Trophoblast cell (in vitro differentiated cells and primary cell): ENCODE data around the gene RABGAP1.
A peak's percentile ranks its signal among the peaks of the same experiment; 100 is the strongest.

ENCODE experiments used
- DNase-seq, 2 donors: peaks; one replicate each; pipeline ENCODE4 v3.0.0-alpha.2; 2016
- H2AFZ ChIP-seq: 2 replicates; pipeline ENCODE4 v1.6.1; 2013; ENCODE audit warnings: low read length, moderate library complexity, mild to moderate bottlenecking; ENCODE audit not compliant: insufficient read depth, poor library complexity
- H2AK5ac ChIP-seq: 2 replicates; pipeline ENCODE4 v1.6.1; 2013; ENCODE audit warnings: mild to moderate bottlenecking, low read length
- H2BK120ac ChIP-seq: 2 replicates; pipeline ENCODE4 v1.6.1; 2013; ENCODE audit warnings: low read length, mild to moderate bottlenecking, moderate library complexity; ENCODE audit not compliant: insufficient read depth, poor library complexity
- H2BK12ac ChIP-seq: 2 replicates; pipeline ENCODE4 v1.6.1; 2013; ENCODE audit warnings: mild to moderate bottlenecking, low read length, moderate library complexity
- H2BK5ac ChIP-seq: 2 replicates; pipeline ENCODE4 v1.6.1; 2013; ENCODE audit warnings: low read length, low read depth, moderate library complexity, mild to moderate bottlenecking; ENCODE audit not compliant: poor library complexity
- H3K14ac ChIP-seq: 2 replicates; pipeline ENCODE4 v1.6.1; 2013; ENCODE audit warnings: mild to moderate bottlenecking, low read length
- H3K18ac ChIP-seq: 2 replicates; pipeline ENCODE4 v1.6.1; 2013; ENCODE audit warnings: mild to moderate bottlenecking, low read length
- H3K23ac ChIP-seq: 2 replicates; pipeline ENCODE4 v1.6.1; 2013; ENCODE audit warnings: low read length
- H3K27ac ChIP-seq: 2 replicates; pipeline ENCODE4 v1.5.1; 2013; ENCODE audit warnings: low read depth, mild to moderate bottlenecking, inconsistent platforms, low read length, moderate library complexity
- H3K27me3 ChIP-seq: 2 replicates; pipeline ENCODE4 v1.6.1; 2013; ENCODE audit warnings: inconsistent platforms, mild to moderate bottlenecking, low read length, moderate library complexity; ENCODE audit not compliant: insufficient read depth
- H3K36me3 ChIP-seq, 2 experiments: 1 replicate in 1 of 2; 2 replicates in 1 of 2; pipeline ENCODE4 v1.6.1; 2013; ENCODE audit warnings: low read length in 2 of 2, mild to moderate bottlenecking in 2 of 2, moderate library complexity in 1 of 2; ENCODE audit not compliant: insufficient read depth in 2 of 2, control insufficient read depth in 1 of 2
- H3K4ac ChIP-seq: 2 replicates; pipeline ENCODE4 v1.6.1; 2013; ENCODE audit warnings: low read depth, mild to moderate bottlenecking, low read length, moderate library complexity
- H3K4me1 ChIP-seq, 2 experiments: 1 replicate in 1 of 2; 2 replicates in 1 of 2; pipeline ENCODE4 v1.6.1; 2013; ENCODE audit warnings: low read length in 2 of 2, mild to moderate bottlenecking in 2 of 2, moderate library complexity in 1 of 2; ENCODE audit not compliant: insufficient read depth in 2 of 2, control insufficient read depth in 1 of 2
- H3K4me2 ChIP-seq: 2 replicates; pipeline ENCODE4 v1.6.1; 2013; ENCODE audit warnings: inconsistent platforms, mild to moderate bottlenecking, low read length, moderate library complexity
- H3K4me3 ChIP-seq: 2 replicates; pipeline ENCODE4 v1.5.1; 2013; ENCODE audit warnings: mild to moderate bottlenecking, low read depth, low read length, inconsistent platforms
- H3K79me1 ChIP-seq: one replicate; pipeline ENCODE4 v1.6.1; 2013; ENCODE audit warnings: low read length
- H3K79me2 ChIP-seq: 2 replicates; pipeline ENCODE4 v1.6.1; 2013; ENCODE audit warnings: low read length, mild to moderate bottlenecking; ENCODE audit not compliant: control insufficient read depth, insufficient read depth, poor library complexity
- H3K9ac ChIP-seq: 2 replicates; pipeline ENCODE4 v1.6.1; 2013; ENCODE audit warnings: mild to moderate bottlenecking, low read length
- H3K9me3 ChIP-seq: 2 replicates; pipeline ENCODE4 v1.6.1; 2013; ENCODE audit warnings: low read depth, mild to moderate bottlenecking, control low read depth, inconsistent platforms, low read length; ENCODE audit not compliant: insufficient read depth
- H4K12ac ChIP-seq: 2 replicates; pipeline ENCODE4 v1.6.1; 2013; ENCODE audit warnings: low read depth, mild to moderate bottlenecking, low read length, moderate library complexity
- H4K8ac ChIP-seq: 2 replicates; pipeline ENCODE4 v1.6.1; 2013; ENCODE audit warnings: low read depth, mild to moderate bottlenecking, low read length, moderate library complexity
- H4K91ac ChIP-seq: one replicate; pipeline ENCODE4 v1.6.1; 2013; ENCODE audit warnings: low read depth, mild to moderate bottlenecking, low read length, moderate library complexity
- WGBS: extraction: QIAGEN DNeasy Blood & Tissue Kit; methylation state at CpG from one replicate; pipeline ENCODE4 v1.1.7; 2013; ENCODE audit warnings: missing lambda C conversion rate; ENCODE audit not compliant: insufficient read length, insufficient coverage; ENCODE audit errors: extremely low coverage; 5-methylcytosine and 5-hydroxymethylcytosine counted together

RABGAP1 gene

DNA sequence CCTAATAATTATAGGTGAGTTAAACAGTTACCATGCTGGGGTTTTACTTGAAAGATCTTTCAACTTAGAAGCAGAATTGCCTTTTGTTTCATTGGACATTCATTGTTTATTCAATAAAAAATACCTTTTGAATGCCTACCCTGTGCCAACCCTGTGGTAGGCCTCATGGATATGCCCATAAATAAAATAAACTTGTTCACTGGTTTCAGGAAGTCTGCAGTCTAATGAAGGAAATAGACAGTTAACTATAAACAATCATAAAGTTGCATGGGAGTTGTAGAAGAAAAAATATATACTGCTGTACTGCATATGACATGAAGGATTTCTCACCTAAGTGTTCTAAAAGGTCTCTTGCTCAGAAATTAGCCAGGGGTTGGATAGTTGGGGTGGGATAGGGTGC lies 87.3 kb downstream of the RABGAP1 start:
- no peaks in the 10 kb centered on the region for H3K79me1 ChIP-seq
- no peaks in the 10 kb centered on the region for H3K79me2 ChIP-seq
- no peak overlapping the region for H3K18ac ChIP-seq
- no peak overlapping the region for H4K12ac ChIP-seq
- no peak overlapping the region for H2AK5ac ChIP-seq
- H3K36me3 ChIP-seq = peaks cover 4 to 9% of the 10 kb centered on the region in 2 experiments
- H3K14ac ChIP-seq = no peak overlapping the region
- no peak overlapping the region for H3K4me2 ChIP-seq
- no peak overlapping the region for H3K4ac ChIP-seq
- H2BK5ac ChIP-seq = no peak overlapping the region
- H3K4me1 ChIP-seq = peaks cover 0 to under 1% of the 10 kb centered on the region in 2 experiments
- H3K4me3 ChIP-seq = no peak overlapping the region
- no peaks in the 10 kb centered on the region for H3K27me3 ChIP-seq
- H2BK12ac ChIP-seq = no peak overlapping the region
- H3K9me3 ChIP-seq = no peaks in the 10 kb centered on the region
- H3K27ac ChIP-seq = no peak overlapping the region
- no peak overlapping the region for H3K23ac ChIP-seq
- no peak overlapping the region for H2AFZ ChIP-seq
- H2BK120ac ChIP-seq = no peak overlapping the region
- H4K91ac ChIP-seq = no peak overlapping the region
- no peak overlapping the region for H3K9ac ChIP-seq
- no peak overlapping the region for H4K8ac ChIP-seq
- no peak for DNase-seq

DNA sequence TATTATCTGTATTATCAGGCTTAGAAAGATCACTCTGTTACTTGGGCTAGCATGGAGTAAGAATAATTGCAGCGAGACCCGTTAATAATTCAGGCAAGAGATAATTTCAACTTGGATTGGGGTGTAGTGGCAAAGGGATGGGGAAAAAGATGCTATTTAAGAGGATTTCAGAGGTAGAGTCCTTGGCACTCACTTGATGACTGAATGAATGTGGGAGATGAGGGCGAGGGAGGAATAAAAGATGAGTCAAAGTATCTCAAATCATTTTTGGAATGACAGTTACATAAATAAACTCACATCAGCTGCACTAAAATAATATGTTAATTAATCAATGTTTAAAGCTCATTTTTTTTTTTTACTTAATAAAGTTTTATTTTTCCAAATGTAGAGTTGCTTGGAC lies 88.2 kb downstream of the RABGAP1 start:
- no peak overlapping the region for H3K4me2 ChIP-seq
- H3K14ac ChIP-seq = no peak overlapping the region
- H2BK120ac ChIP-seq = no peak overlapping the region
- no peak for DNase-seq
- no peaks in the 10 kb centered on the region for H3K79me1 ChIP-seq
- H3K27ac ChIP-seq = no peak overlapping the region
- no peak overlapping the region for H2AK5ac ChIP-seq
- H4K8ac ChIP-seq = no peak overlapping the region
- H3K4me3 ChIP-seq = no peak overlapping the region
- H4K12ac ChIP-seq = no peak overlapping the region
- peaks cover 3 to 5% of the 10 kb centered on the region in 2 experiments for H3K4me1 ChIP-seq
- no CpG with 5 or more reads among the region's 3 CpGs for WGBS
- peaks cover 4 to 7% of the 10 kb centered on the region in 2 experiments for H3K36me3 ChIP-seq
- no peak overlapping the region for H2BK12ac ChIP-seq
- no peak overlapping the region for H3K18ac ChIP-seq
- no peak overlapping the region for H3K23ac ChIP-seq
- H4K91ac ChIP-seq = no peak overlapping the region
- H3K9ac ChIP-seq = no peak overlapping the region
- H3K9me3 ChIP-seq = no peaks in the 10 kb centered on the region
- H2BK5ac ChIP-seq = no peak overlapping the region
- H3K4ac ChIP-seq = no peak overlapping the region
- no peaks in the 10 kb centered on the region for H3K27me3 ChIP-seq
- no peak overlapping the region for H2AFZ ChIP-seq
- no peaks in the 10 kb centered on the region for H3K79me2 ChIP-seq

DNA sequence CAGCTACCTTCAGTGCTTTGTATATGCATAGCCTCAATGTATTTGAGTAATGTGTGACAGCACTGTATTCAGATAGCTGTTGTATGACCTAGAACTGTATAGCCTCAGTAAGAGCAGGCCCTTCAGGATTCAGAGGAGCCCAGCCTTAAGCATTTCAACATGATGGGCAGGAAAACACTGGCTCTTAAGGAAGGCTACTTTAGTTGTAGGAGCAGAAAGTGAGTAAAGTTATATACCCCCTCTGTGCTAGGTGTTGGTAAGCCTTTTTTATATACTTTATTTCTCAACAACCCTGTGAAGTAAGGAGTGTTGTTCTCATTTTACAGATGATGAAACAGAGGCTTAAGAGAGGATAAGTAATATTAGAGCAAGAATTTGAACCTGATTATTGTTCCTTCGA lies 91.1 kb downstream of the RABGAP1 start:
- Histone ChIP-seq H3K4me2 (no peak overlapping the region), H3K4me3 (no peak overlapping the region), H2BK12ac (no peak overlapping the region), H3K4me1 (peaks cover 3 to 8% of the 10 kb centered on the region in 2 experiments), H3K14ac (no peak overlapping the region), H3K79me1 (no peaks in the 10 kb centered on the region), H4K12ac (no peak overlapping the region), H2BK5ac (no peak overlapping the region), H2BK120ac (no peak overlapping the region), H2AFZ (no peak overlapping the region), H3K79me2 (no peaks in the 10 kb centered on the region), H3K23ac (no peak overlapping the region), H2AK5ac (no peak overlapping the region), H3K27me3 (no peaks in the 10 kb centered on the region), H3K4ac (no peak overlapping the region), H4K8ac (no peak overlapping the region), H4K91ac (no peak overlapping the region), H3K18ac (no peak overlapping the region), H3K9ac (no peak overlapping the region), H3K9me3 (no peaks in the 10 kb centered on the region), H3K27ac (no peak overlapping the region), H3K36me3 (peaks cover 11 to 18% of the 10 kb centered on the region in 2 experiments)
- no CpG with 5 or more reads among the region's 1 CpG for WGBS
- no peak for DNase-seq

DNA sequence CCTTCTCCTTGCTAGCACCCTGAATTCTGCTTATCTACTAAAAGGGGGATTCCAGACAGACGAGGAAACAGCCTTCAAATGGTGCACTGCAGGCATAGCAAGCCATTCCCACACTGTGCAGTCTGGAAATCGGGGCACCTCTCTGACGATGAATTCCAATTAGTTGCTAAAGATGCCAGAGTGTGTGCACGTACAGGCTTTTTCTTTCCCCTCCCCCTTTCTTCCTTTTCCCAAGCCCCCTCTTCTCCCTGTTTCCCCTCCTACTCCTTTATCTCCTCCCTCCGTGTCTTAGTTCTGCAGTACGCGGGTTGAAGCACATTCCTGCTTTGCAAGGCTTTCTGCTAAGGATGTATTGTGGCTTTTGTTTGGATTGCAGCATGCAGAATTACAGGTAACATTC lies 92.5 kb downstream of the RABGAP1 start, which contains the start of gene GPR21:
Gene GPR21, plus strand, starts transcription at position 316 of the 400 bp plus-strand sequence. CDS start 900 bp downstream, outside the sequence.
- no peak for DNase-seq
- no CpG with 5 or more reads among the region's 7 CpGs for WGBS
- no peak within 1 kb of the TSS for H2BK12ac ChIP-seq
- peak within 1 kb of the TSS; percentile 87 for H3K23ac ChIP-seq
- H3K79me2 ChIP-seq = no peaks in the 10 kb centered on the region
- no peaks in the 10 kb centered on the region for H3K9me3 ChIP-seq
- no peak within 1 kb of the TSS for H3K4me3 ChIP-seq
- peaks cover 3 to 8% of the 10 kb centered on the region in 2 experiments for H3K4me1 ChIP-seq
- H2BK120ac ChIP-seq = no peak within 1 kb of the TSS
- H2BK5ac ChIP-seq = no peak within 1 kb of the TSS
- H3K36me3 ChIP-seq = peaks cover 8 to 16% of the 10 kb centered on the region in 2 experiments
- no peak within 1 kb of the TSS for H2AFZ ChIP-seq
- no peak within 1 kb of the TSS for H3K14ac ChIP-seq
- no peak within 1 kb of the TSS for H3K27ac ChIP-seq
- H2AK5ac ChIP-seq = no peak within 1 kb of the TSS
- no peak within 1 kb of the TSS for H4K8ac ChIP-seq
- H4K12ac ChIP-seq = no peak within 1 kb of the TSS
- no peak within 1 kb of the TSS for H4K91ac ChIP-seq
- no peak within 1 kb of the TSS for H3K18ac ChIP-seq
- peak within 1 kb of the TSS; percentile 13 for H3K4me2 ChIP-seq
- H3K79me1 ChIP-seq = no peaks in the 10 kb centered on the region
- no peak within 1 kb of the TSS for H3K9ac ChIP-seq
- H3K27me3 ChIP-seq = no peaks in the 10 kb centered on the region
- H3K4ac ChIP-seq = no peak within 1 kb of the TSS
